HepG2 (cell line): ENCODE results near the gene MEF2B. TPM values are rescaled to one million over a fixed set of nuclear protein-coding genes. Genes with fewer than 3 reads are reported as not detected.

Experiments
- ATAC-seq: fragments of 200-7000 bp; cut with Tn5 transposase; 3 replicates; pipeline ENCODE4 v1.9.1; 2020; ENCODE audit warnings: mild to moderate bottlenecking, moderate library complexity
- BruUV-seq: library from RNA; stranded (reverse); fragments of 400-500 nt; replicated peaks from 2 replicates; lab custom pipeline; 2021; lab: Mats Ljungman, UMichigan
- CTCF ChIA-PET: fragments of 300-600 bp; formaldehyde crosslinking; extraction: SDS; loops from one replicate; lab custom pipeline; 2021; ENCODE audit warnings: low total read pairs, inconsistent platforms, low intra/inter-chr PET ratio; lab: Yijun Ruan, JAX
- POLR2A ChIA-PET: fragments of 350-600 bp; sonication (Branson Sonifier 250); formaldehyde crosslinking; loops from one replicate; lab custom pipeline; 2020; ENCODE audit warnings: antibody characterized with exemption, inconsistent platforms; lab: Yijun Ruan, JAX
- DNase-seq: peaks from one replicate; pipeline ENCODE4 v3.0.0-alpha.2; 2015; ENCODE audit warnings: low spot score
- FAIRE-seq: peaks from 3 replicates; lab custom pipeline; 2011; peaks lifted over from hg19 to GRCh38; lab: Jason Lieb, UNC
- H2AFZ ChIP-seq: one replicate; pipeline ENCODE4 v1.6.1; 2011; ENCODE audit warnings: low read length, inconsistent platforms
- H3K27ac ChIP-seq: fragments of 300-600 bp; 3 replicates; pipeline ENCODE4 v1.8.0; 2011; ENCODE audit warnings: mixed run types, mild to moderate bottlenecking, mixed read lengths, low read length, inconsistent platforms; ENCODE audit not compliant: insufficient read depth; ENCODE audit errors: extremely low read length
- H3K27me3 ChIP-seq, 2 experiments: fragments of 200-600 bp in 1 of 2; 2 replicates in 1 of 2; 3 replicates in 1 of 2; pipeline versions ENCODE4 v1.6.0 to v1.8.0; 2011; ENCODE audit warnings: low read length in 2 of 2, mild to moderate bottlenecking in 2 of 2, moderate library complexity in 2 of 2, inconsistent platforms in 1 of 2; ENCODE audit not compliant: insufficient read depth in 2 of 2, control insufficient read depth in 1 of 2
- H3K36me3 ChIP-seq, 2 experiments: fragments of 200-600 bp in 1 of 2; replicated peaks in 1 of 2; 2 replicates in 1 of 2; 3 replicates in 1 of 2; pipeline versions ENCODE4 v1.5.1 to v1.8.0; 2011; ENCODE audit warnings: low read length in 2 of 2, inconsistent platforms in 1 of 2; ENCODE audit not compliant: insufficient read depth in 2 of 2, control insufficient read depth in 1 of 2
- H3K4me1 ChIP-seq: 2 replicates; pipeline ENCODE4 v1.5.1; 2012; ENCODE audit warnings: low read length, inconsistent platforms; ENCODE audit not compliant: insufficient read depth
- H3K4me2 ChIP-seq: 2 replicates; pipeline ENCODE4 v1.6.0; 2011; ENCODE audit warnings: low read depth, low read length, inconsistent platforms
- H3K4me3 ChIP-seq, 3 experiments: fragments of 200-600 bp in 1 of 3; sonication (generic), shearing (Covaris generic) in 1 of 3; replicated peaks in 1 of 3; 2 replicates each; pipeline ENCODE4 v1.5.1; 2011 to 2016; ENCODE audit warnings: low read length in 3 of 3, inconsistent platforms in 2 of 3, low read depth in 2 of 3, mild to moderate bottlenecking in 2 of 3, control low read depth in 1 of 3, mixed read lengths in 1 of 3; ENCODE audit not compliant: insufficient read depth in 1 of 3
- H3K79me2 ChIP-seq: one replicate; pipeline ENCODE4 v1.6.1; 2011; ENCODE audit warnings: low read length, inconsistent platforms; ENCODE audit not compliant: insufficient read depth
- H3K9ac ChIP-seq: 2 replicates; pipeline ENCODE4 v1.6.0; 2011; ENCODE audit warnings: mild to moderate bottlenecking, low read depth, low read length, inconsistent platforms; ENCODE audit not compliant: insufficient read depth
- H3K9me3 ChIP-seq: 2 replicates; pipeline ENCODE4 v1.5.1; 2012; ENCODE audit warnings: mild to moderate bottlenecking, low read length
- H4K20me1 ChIP-seq: 2 replicates; pipeline ENCODE4 v1.6.0; 2011; ENCODE audit warnings: inconsistent platforms, mild to moderate bottlenecking, low read length, moderate library complexity; ENCODE audit not compliant: insufficient read depth
- AKNA ChIP-seq: sonication (generic); formaldehyde crosslinking; IDR thresholded peaks from 2 replicates; pipeline ENCODE4 v1.4.0; 2020; ENCODE audit warnings: missing genetic modification reagents, borderline replicate concordance
- CBX1 ChIP-seq: IDR thresholded peaks from one replicate; pipeline ENCODE4 v1.6.1; 2016; ENCODE audit warnings: antibody characterized with exemption, low read depth
- PAX8 ChIP-seq: sonication (generic); formaldehyde crosslinking; IDR thresholded peaks from 2 replicates; pipeline ENCODE4 v1.8.0; 2022; ENCODE audit warnings: mild to moderate bottlenecking, missing genetic modification reagents, borderline replicate concordance
- PHF21A ChIP-seq: sonication (generic); formaldehyde crosslinking; IDR thresholded peaks from 2 replicates; pipeline ENCODE4 v1.5.0; 2020; ENCODE audit warnings: mild to moderate bottlenecking, missing genetic modification reagents
- PRPF4 ChIP-seq: fragments of 200-400 bp; formaldehyde crosslinking; IDR thresholded peaks from 2 replicates; pipeline ENCODE4 v1.6.1; 2016; ENCODE audit warnings: low read length, low read depth; ENCODE audit not compliant: poor library complexity, severe bottlenecking
- REPIN1 ChIP-seq: sonication (generic); formaldehyde crosslinking; IDR thresholded peaks from 2 replicates; pipeline ENCODE4 v1.8.0; 2022; ENCODE audit warnings: missing genetic modification reagents, low read depth, mild to moderate bottlenecking, borderline replicate concordance
- SNAPC2 ChIP-seq: sonication (generic); formaldehyde crosslinking; IDR thresholded peaks from 2 replicates; pipeline ENCODE4 v1.8.1; 2022; ENCODE audit warnings: mild to moderate bottlenecking, missing genetic modification reagents
- U2AF2 ChIP-seq: fragments of 200-400 bp; formaldehyde crosslinking; IDR thresholded peaks from 2 replicates; pipeline ENCODE4 v1.6.1; 2017; ENCODE audit warnings: low read depth, mild to moderate bottlenecking, low read length
- ZBTB44 ChIP-seq: sonication (generic); formaldehyde crosslinking; IDR thresholded peaks from 2 replicates; pipeline ENCODE4 v1.4.0; 2020; ENCODE audit warnings: missing genetic modification reagents
- ZNF292 ChIP-seq: sonication (generic); formaldehyde crosslinking; IDR thresholded peaks from 2 replicates; pipeline ENCODE4 v1.8.1; 2022; ENCODE audit warnings: mild to moderate bottlenecking, low read depth, missing genetic modification reagents, borderline replicate concordance
- ZNF543 ChIP-seq: sonication (generic); formaldehyde crosslinking; IDR thresholded peaks from 2 replicates; pipeline ENCODE4 v1.4.0; 2020; ENCODE audit warnings: mild to moderate bottlenecking, missing genetic modification reagents
- ZNF672 ChIP-seq: sonication (generic); formaldehyde crosslinking; IDR thresholded peaks from 2 replicates; pipeline ENCODE4 v1.8.1; 2022; ENCODE audit warnings: missing genetic modification reagents
- WGBS: methylation state at CpG from one replicate; pipeline ENCODE4 v1.1.6; 2017; ENCODE audit warnings: low lambda C conversion rate; 5-methylcytosine and 5-hydroxymethylcytosine counted together
- in situ Hi-C: cut with HindIII; loops from 2 replicates; pipeline ENCODE4 v1.10.0; 2017; ENCODE audit warnings: low pct_unique_long_range_greater_than_20kb; ENCODE audit not compliant: extremely low pct_ligation_motif_present
- intact Hi-C: fragments of 100-400 bp; cut with micrococcal nuclease; formaldehyde crosslinking; loops from one replicate; pipeline ENCODE4 v1.10.0; 2022; ENCODE audit not compliant: unreplicated experiment
- polyA plus RNA-seq, 8 experiments: library from polyadenylated mRNA; depleted of rRNA in 3 of 8; stranded (reverse) in 7 of 8; unstranded in 1 of 8; fragments of >200 nt; fragmentation: Illumina TruSeq in 4 of 8; extraction: Trizol in 4 of 8; gene quantifications; 2 replicates each; pipeline versions ENCODE4 v1.2.1 to v1.2.3, GENCODE V29; 2011 to 2016; ENCODE audit warnings: low read depth in 4 of 8, missing spikeins in 1 of 8, mixed read lengths in 1 of 8; ENCODE audit not compliant: insufficient read depth in 1 of 8
- total RNA-seq, 5 experiments: library from RNA; depleted of rRNA; stranded (reverse); fragments of >200 nt; fragmentation: Illumina TruSeq; extraction: Trizol; gene quantifications; 2 replicates each; pipeline ENCODE4 v1.2.3, GENCODE V29; 2016; ENCODE audit warnings: low read depth in 1 of 5
- TF ChIP-seq, protein P1 (sequence below): sonication (generic); formaldehyde crosslinking; IDR thresholded peaks from 2 replicates; pipeline ENCODE4 v1.5.1; 2020; ENCODE audit warnings: missing genetic modification reagents, mild to moderate bottlenecking, borderline replicate concordance

MEF2B gene
- total and polyA plus RNA-seq, 2 of the 13 experiments (the other 11 are each of a cell fraction or from before 2014, with no cell fraction given), result 1.2 to 1.7 TPM

DNA sequence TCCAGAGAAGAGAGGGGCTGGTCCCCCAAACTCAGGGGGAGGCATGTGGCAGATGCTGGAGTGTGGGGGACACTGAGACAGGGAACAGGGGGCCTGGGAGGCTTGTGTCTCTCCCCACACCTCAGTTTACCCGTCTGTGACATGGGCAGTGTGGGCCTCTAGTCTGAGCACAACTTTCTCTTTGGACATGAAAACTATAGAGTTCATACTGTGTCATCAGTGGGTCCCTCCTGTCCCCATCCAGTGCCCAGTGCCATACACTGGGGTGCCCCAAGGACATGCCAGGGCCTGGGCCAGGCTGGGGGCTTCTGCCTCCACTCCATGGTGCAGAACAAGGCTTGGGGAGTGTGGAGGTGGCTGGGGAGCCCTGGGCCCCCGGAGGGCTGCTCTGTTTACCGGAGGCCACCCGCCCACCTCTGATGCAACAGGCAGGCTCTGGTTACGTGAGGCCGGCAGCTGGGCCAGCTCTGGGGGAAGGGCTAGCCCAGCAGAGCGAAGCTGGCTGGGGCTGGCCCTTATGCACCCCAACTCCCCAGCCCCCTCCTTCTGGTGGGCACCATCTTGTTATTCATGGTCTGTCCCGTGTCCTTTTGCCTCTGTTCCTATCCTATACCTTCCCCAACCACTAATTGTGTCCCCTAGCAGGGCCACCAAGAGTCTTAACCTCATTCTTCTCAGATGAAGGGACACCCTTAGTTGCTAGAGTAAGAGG lies 1.9 kb upstream of the MEF2B start:
- ChIA-PET CTCF (interaction anchor here (1.7 kb wide), 1 partner anchor 27 kb away, joined by 6 read pairs; no protein-coding TSS in a partner anchor), POLR2A (interaction anchor here (2.7 kb wide), 1 partner anchor 30 kb away, joined by 9 read pairs; the partner anchor contains the start of gene NR2C2AP)
- no peaks in the 10 kb centered on the region for H3K79me2 ChIP-seq
- H3K27me3 ChIP-seq, result no peaks in the 10 kb centered on the region
- no peaks in the 10 kb centered on the region for H3K9me3 ChIP-seq
- no peaks in the 10 kb centered on the region; a peak in 1 of 5 replicates for H3K36me3 ChIP-seq
- no peak overlapping the region for H2AFZ ChIP-seq
- WGBS, result 3% methylated on average over 3 of the region's 8 CpGs
- peak; percentile 39 for FAIRE-seq
- H3K9ac ChIP-seq, result peak overlapping the region; percentile 45; the same call in 1 of the 2 replicates
- no TSS peak for BruUV-seq
- peak overlapping the region; percentile 30 for H3K27ac ChIP-seq
- intact Hi-C loops (loop anchor here (5.0 kb wide), 1 partner anchor 35 kb away; the partner anchor contains the start of gene TMEM161A), in situ Hi-C loops (no loop called here)
- no peaks in the 10 kb centered on the region for H4K20me1 ChIP-seq
- H3K4me2 ChIP-seq, result peak overlapping the region; percentile 65
- peak overlapping the region in 1 of 3 experiments; percentile 43; a peak in 2 of 6 replicates for H3K4me3 ChIP-seq
- peaks cover 63% of the 10 kb centered on the region for H3K4me1 ChIP-seq
- peak; percentile 63 for ATAC-seq
- peak; percentile 62 for DNase-seq
- 0 out of 2 replicates have a peak, but pooled peaks have one; percentile 42 for TF ChIP-seq ZNF543 (CRISPR knock-in tag)
- no peak for TF ChIP-seq CBX1
- TF ChIP-seq ZNF672 (CRISPR knock-in tag), result no peak
- TF ChIP-seq ZBTB44 (CRISPR knock-in tag), result no peak
- TF ChIP-seq AKNA, result no peak
- TF ChIP-seq PAX8 (CRISPR knock-in tag), result no peak
- TF ChIP-seq, protein P1, sequence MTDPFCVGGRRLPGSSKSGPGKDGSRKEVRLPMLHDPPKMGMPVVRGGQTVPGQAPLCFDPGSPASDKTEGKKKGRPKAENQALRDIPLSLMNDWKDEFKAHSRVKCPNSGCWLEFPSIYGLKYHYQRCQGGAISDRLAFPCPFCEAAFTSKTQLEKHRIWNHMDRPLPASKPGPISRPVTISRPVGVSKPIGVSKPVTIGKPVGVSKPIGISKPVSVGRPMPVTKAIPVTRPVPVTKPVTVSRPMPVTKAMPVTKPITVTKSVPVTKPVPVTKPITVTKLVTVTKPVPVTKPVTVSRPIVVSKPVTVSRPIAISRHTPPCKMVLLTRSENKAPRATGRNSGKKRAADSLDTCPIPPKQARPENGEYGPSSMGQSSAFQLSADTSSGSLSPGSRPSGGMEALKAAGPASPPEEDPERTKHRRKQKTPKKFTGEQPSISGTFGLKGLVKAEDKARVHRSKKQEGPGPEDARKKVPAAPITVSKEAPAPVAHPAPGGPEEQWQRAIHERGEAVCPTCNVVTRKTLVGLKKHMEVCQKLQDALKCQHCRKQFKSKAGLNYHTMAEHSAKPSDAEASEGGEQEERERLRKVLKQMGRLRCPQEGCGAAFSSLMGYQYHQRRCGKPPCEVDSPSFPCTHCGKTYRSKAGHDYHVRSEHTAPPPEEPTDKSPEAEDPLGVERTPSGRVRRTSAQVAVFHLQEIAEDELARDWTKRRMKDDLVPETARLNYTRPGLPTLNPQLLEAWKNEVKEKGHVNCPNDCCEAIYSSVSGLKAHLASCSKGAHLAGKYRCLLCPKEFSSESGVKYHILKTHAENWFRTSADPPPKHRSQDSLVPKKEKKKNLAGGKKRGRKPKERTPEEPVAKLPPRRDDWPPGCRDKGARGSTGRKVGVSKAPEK (CRISPR knock-in tag), result no peak
- no peak for TF ChIP-seq PRPF4
- no peak for TF ChIP-seq ZNF292 (CRISPR knock-in tag)
- no peak for TF ChIP-seq SNAPC2 (CRISPR knock-in tag)
- no peak for TF ChIP-seq U2AF2
- no peak for TF ChIP-seq PHF21A (CRISPR knock-in tag)
- TF ChIP-seq REPIN1 (CRISPR knock-in tag), result peak; percentile 64; the same call in 1 of the 2 replicates
